Mesothelial cell of epicardium (in vitro differentiated cells): Measurements from ENCODE around the gene TOGARAM1. TPM values are rescaled to one million over a fixed set of nuclear protein-coding genes. Genes with fewer than 3 reads are reported as not detected.

Experiments used
- DNase-seq, 2 experiments: peaks; one replicate each; pipeline ENCODE4 v3.0.0; 2021; ENCODE audit warnings: low spot score in 2 of 2; ENCODE audit not compliant: unreplicated experiment in 2 of 2
- H3K27ac Mint-ChIP-seq: 2 replicates; pipeline ENCODE4 v1.8.0; 2021; ENCODE audit warnings: mixed read lengths
- H3K27me3 Mint-ChIP-seq: 2 replicates; pipeline ENCODE4 v1.8.0; 2021; ENCODE audit warnings: low read depth, mixed read lengths
- H3K36me3 Mint-ChIP-seq: 2 replicates; pipeline ENCODE4 v1.8.0; 2021; ENCODE audit warnings: mixed read lengths
- H3K4me1 Mint-ChIP-seq: 2 replicates; pipeline ENCODE4 v1.8.0; 2021; ENCODE audit warnings: mixed read lengths
- H3K4me3 Mint-ChIP-seq: 2 replicates; pipeline ENCODE4 v1.8.0; 2021; ENCODE audit warnings: mild to moderate bottlenecking, moderate library complexity, mixed read lengths
- H3K9me3 Mint-ChIP-seq: 2 replicates; pipeline ENCODE4 v1.8.0; 2021; ENCODE audit warnings: mixed read lengths
- total RNA-seq: library from RNA; stranded (reverse); gene quantifications from 3 replicates; pipeline ENCODE4 v1.2.1, GENCODE V29; 2021
- TF ChIP-seq, protein P1 (sequence below): fragments of 200-600 bp; sonication (generic); IDR thresholded peaks from one replicate; pipeline ENCODE4 v1.5.0; 2021; ENCODE audit warnings: antibody characterized with exemption; ENCODE audit not compliant: unreplicated experiment

Gene TOGARAM1, protein sequence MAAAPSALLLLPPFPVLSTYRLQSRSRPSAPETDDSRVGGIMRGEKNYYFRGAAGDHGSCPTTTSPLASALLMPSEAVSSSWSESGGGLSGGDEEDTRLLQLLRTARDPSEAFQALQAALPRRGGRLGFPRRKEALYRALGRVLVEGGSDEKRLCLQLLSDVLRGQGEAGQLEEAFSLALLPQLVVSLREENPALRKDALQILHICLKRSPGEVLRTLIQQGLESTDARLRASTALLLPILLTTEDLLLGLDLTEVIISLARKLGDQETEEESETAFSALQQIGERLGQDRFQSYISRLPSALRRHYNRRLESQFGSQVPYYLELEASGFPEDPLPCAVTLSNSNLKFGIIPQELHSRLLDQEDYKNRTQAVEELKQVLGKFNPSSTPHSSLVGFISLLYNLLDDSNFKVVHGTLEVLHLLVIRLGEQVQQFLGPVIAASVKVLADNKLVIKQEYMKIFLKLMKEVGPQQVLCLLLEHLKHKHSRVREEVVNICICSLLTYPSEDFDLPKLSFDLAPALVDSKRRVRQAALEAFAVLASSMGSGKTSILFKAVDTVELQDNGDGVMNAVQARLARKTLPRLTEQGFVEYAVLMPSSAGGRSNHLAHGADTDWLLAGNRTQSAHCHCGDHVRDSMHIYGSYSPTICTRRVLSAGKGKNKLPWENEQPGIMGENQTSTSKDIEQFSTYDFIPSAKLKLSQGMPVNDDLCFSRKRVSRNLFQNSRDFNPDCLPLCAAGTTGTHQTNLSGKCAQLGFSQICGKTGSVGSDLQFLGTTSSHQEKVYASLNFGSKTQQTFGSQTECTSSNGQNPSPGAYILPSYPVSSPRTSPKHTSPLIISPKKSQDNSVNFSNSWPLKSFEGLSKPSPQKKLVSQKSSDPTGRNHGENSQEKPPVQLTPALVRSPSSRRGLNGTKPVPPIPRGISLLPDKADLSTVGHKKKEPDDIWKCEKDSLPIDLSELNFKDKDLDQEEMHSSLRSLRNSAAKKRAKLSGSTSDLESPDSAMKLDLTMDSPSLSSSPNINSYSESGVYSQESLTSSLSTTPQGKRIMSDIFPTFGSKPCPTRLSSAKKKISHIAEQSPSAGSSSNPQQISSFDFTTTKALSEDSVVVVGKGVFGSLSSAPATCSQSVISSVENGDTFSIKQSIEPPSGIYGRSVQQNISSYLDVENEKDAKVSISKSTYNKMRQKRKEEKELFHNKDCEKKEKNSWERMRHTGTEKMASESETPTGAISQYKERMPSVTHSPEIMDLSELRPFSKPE (N-terminal part only)
- total RNA-seq = 19.7 to 27.3 TPM (median 21.3 TPM) in 3 replicates

DNA sequence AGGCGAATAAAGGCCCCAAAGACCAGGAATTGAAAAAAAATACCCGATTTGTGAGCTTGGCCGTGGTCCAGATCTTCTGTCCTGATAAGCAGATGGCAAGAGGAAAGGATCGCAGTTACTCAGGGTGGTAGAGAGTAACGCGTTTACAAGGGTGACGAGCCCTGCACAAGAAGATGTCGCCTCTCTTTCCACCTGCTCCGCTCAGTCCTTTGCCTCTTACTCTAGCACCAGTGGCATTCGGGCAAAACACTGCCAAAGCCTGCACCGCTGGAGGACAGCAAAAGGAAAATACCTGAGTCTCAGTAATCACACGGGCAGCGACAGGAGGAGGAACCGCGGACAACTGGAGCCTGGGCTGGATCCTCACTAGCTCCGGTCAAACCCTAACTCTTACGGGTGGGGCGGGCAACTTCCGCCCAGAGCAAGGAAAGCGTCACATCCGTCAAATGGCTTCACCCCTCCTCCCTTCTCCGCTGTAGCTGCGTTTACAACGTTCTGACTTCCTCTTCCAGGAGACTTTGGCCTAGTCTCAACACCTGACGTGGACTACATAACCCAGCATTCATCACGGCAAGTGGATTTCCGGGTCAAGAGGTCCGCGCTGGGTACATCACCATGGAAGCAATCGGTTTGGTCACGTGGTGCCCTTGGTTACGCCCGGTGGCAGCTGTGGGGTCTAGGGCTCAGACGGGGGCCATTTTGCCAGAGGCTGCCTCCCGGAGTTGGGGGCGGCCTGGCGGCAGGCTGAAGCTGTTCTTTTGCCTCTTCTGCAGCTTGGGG lies at the start of gene TOGARAM1, which contains the start of gene KLHL28:
TSS of gene TOGARAM1 (plus strand) at position 637 of the 780 bp plus-strand sequence. CDS start 232 bp downstream, outside the sequence.
TSS of gene KLHL28 (minus strand) at position 394 of the 780 bp plus-strand sequence. CDS start 16,019 bp downstream, outside the sequence.
- H3K27me3 Mint-ChIP-seq = no peaks in the 10 kb centered on the region

DNA sequence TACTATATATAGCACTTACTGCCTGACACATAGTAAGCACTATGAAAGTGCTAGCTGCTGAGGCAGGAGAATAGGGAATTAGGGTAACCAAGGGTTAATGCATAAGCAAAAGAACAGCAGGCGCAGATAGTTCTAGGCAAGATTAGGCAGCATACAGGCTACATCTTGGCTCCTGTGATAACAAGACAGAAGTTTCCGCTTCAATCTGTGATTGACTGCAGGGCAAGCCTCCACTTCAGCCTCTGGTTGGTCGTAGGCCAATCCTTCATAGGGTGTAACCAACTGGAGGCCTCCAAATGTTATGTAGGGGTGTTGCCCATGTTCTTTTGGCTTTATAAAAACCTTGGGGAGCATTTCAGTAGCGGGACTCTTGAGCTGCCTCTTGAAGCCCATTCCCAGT lies 47.1 kb upstream of the TOGARAM1 start:
- Mint-ChIP-seq H3K27ac (no peak overlapping the region), H3K27me3 (no peaks in the 10 kb centered on the region), H3K36me3 (no peaks in the 10 kb centered on the region), H3K4me1 (no peaks in the 10 kb centered on the region), H3K4me3 (no peak overlapping the region), H3K9me3 (no peaks in the 10 kb centered on the region)
- TF ChIP-seq, protein P1, sequence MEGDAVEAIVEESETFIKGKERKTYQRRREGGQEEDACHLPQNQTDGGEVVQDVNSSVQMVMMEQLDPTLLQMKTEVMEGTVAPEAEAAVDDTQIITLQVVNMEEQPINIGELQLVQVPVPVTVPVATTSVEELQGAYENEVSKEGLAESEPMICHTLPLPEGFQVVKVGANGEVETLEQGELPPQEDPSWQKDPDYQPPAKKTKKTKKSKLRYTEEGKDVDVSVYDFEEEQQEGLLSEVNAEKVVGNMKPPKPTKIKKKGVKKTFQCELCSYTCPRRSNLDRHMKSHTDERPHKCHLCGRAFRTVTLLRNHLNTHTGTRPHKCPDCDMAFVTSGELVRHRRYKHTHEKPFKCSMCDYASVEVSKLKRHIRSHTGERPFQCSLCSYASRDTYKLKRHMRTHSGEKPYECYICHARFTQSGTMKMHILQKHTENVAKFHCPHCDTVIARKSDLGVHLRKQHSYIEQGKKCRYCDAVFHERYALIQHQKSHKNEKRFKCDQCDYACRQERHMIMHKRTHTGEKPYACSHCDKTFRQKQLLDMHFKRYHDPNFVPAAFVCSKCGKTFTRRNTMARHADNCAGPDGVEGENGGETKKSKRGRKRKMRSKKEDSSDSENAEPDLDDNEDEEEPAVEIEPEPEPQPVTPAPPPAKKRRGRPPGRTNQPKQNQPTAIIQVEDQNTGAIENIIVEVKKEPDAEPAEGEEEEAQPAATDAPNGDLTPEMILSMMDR = no peak
- no peak for DNase-seq

More for the DNA sequence above, at the start of gene TOGARAM1, which contains the start of gene KLHL28:
- H3K4me1 Mint-ChIP-seq = peaks cover 48% of the 10 kb centered on the region
- peaks cover 2% of the 10 kb centered on the region for H3K36me3 Mint-ChIP-seq
- TF ChIP-seq, protein P1 = no peak
- no peak within 1 kb of the TSS for H3K4me3 Mint-ChIP-seq
- DNase-seq = peak; percentile 82 to 92
- no peak within 1 kb of the TSS for H3K27ac Mint-ChIP-seq
- H3K9me3 Mint-ChIP-seq = no peaks in the 10 kb centered on the region

DNA sequence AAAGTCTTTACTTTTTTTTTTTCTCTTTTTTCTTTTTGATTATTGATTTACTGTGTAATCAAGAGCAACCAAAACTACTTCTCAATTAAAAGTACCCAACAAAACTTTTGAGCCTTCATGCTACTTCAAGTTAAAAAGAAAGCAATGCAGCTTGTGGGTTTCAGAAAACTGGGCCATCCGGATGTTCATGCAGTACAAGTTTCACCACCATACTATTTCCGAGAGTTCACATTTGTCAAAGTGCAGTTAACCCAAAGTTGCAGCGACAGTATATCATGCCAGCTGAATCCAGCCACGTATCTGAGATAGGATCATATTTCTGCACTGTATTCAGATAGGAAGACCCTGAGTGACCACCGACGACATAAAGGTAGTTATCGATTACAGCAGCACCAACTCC lies 33.2 kb upstream of the TOGARAM1 start:
- TF ChIP-seq, protein P1 = no peak
- Mint-ChIP-seq H3K9me3 (no peaks in the 10 kb centered on the region), H3K4me3 (no peak overlapping the region), H3K36me3 (no peaks in the 10 kb centered on the region), H3K27me3 (no peaks in the 10 kb centered on the region), H3K4me1 (peaks cover 3% of the 10 kb centered on the region), H3K27ac (no peak overlapping the region)
- no peak for DNase-seq

DNA sequence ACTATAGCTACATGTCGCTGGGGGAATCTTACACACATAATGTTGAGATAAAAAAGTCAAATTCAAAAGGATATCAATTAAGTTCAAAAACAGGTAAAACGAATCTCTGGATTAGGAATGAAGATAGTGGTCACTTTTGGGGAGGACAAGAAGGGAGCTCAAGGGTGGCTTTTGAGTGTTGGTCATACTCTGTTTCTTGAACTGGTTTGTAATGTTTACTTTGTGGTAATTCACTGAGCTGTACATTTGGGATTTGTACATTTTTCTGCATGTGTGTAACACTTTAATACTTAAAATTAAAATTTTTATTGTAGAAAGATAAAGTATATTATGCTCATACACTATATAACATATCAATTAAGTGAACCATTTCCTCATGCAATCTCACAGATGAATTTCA lies 26.8 kb upstream of the TOGARAM1 start:
- DNase-seq = no peak
- Mint-ChIP-seq H3K4me3 (no peak overlapping the region), H3K36me3 (peaks cover 33% of the 10 kb centered on the region), H3K4me1 (no peaks in the 10 kb centered on the region), H3K27me3 (no peaks in the 10 kb centered on the region), H3K27ac (no peak overlapping the region), H3K9me3 (peaks cover 16% of the 10 kb centered on the region)
- TF ChIP-seq, protein P1 = no peak
